DMS153 treated with DMSO at 0.1 percent for 48 hours (cell line): ENCODE results near the gene NFKB1.
A peak's percentile ranks its signal among the peaks of the same experiment; 100 is the strongest.
"Not testable (repeated sequence)": the region's sequence is repeated elsewhere in the genome, so short reads cannot be mapped to it uniquely, and the experiment has no call there.

Source experiments
- DNase-seq: peaks from one replicate; lab custom pipeline; 2025; ENCODE audit not compliant: unreplicated experiment; lab: John Stamatoyannopoulos, UW

The NFKB1 gene

GRCh38 chr4:102619776-102620631 is 118.8 kb downstream of the NFKB1 start:
- not testable (repeated sequence) for DNase-seq

GRCh38 chr4:102620697-102621497 is 119.7 kb downstream of the NFKB1 start:
- DNase-seq = peak; percentile 43

GRCh38 chr4:102623622-102624021 is 122.5 kb downstream of the NFKB1 start:
- peak; percentile 9 for DNase-seq

DNA sequence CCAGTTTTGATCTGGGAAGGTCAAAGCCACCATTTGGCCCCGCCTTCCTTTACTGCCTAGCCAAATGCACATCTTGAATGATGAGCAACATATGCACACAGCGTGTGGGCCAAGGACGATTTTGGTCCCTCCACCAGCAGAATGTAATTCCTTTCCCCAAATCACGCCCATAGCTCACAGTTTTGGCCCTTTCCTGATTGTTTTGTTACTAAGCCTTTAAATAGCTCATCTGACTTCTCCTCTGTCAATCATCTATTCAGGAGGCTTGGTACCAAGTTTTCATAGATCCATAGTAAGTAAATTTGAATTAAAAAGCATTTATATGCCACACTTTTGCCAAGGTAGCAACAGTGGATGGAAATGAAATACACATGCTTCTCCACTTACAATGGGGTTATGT is 123.3 kb downstream of the NFKB1 start:
- no peak for DNase-seq

- DNase-seq = no peak
These were observed 124.2 kb downstream of the NFKB1 start for GRCh38 chr4:102625232-102625930.

- no peak for DNase-seq
These were observed 126.8 kb downstream of the NFKB1 start for GRCh38 chr4:102627831-102628523.

DNA sequence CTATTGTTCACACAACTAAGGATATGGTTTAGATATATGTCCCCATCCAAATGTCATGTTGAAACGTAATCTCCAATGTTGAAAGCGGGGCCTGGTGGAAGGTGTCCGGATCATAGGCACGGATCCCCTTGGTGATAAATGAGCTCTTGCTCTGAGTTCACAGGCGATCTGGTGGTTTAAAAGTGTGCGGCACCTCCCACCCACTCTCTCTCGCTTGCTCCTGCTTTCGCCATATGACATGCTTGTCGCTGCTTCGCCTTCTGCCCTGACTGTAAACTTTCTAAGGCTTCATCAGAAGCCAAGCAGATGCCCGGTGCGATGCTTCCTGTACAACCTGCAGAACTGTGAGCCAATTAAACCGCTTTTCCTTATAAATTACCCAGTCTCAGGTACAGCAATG is 128.5 kb downstream of the NFKB1 start:
- DNase-seq = no peak

- no peak for DNase-seq
These were observed 130.5 kb downstream of the NFKB1 start for GRCh38 chr4:102631616-102632015.

DNA sequence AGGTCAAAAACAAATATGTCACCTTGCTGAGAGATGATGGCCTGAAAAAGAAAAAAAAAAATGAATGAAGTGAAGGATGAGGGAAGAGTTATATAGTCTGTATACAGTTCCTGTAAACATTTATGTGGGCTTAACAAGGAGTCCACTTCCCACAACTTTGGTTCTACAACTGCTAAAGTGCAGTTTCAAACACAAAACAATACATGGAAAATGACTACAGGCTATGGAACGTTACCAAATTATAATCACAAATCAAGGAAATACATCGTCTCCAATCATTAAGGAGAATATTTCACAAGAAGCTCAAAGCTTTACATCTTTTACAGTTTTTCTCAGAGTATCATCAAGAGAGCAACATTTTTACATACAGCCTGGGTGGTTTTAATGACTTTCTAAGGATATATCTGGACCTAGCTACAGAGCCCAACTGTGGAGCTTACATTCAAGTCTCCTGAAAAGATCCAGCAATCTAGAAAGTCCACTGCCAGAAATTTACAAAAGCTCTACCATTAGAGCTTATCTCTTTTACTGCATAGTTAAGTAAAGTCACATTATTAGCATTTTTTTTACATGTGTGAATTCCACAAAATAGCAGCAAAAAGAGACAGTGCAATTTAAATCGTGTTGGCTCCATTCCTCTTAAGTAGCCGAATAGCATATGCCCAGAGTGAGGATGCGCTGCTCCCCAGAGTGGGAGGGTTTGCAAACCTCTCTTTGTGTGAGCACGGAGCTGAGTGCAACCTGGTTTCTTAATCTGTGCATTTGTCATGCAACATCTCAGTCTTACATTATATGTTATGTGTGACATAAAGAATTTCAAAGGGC is 131.3 kb downstream of the NFKB1 start:
- DNase-seq = no peak

DNA sequence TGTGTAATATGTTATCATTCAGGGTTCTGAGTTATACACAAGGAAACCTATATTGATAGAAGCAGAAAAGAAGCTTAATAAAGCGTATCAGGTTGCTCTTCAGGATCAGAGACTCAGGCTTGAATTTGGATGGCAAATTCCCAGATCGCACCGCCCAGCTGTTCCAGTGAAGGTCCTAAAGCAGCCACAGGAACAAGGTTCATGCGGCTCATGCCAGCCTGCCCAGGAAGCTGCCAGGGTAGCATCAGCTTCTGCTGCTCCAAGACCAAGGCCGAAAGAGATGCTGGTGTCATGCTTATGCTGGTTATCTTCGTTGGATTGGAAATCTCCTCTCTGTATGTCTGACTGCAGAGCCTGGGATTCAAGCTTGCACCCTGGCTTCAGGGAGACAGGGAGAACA is 131.9 kb downstream of the NFKB1 start:
- no peak for DNase-seq

GRCh38 chr4:102637391-102637790 is 136.2 kb downstream of the NFKB1 start:
- DNase-seq = no peak

GRCh38 chr4:102638621-102639020 is 137.5 kb downstream of the NFKB1 start:
- no peak for DNase-seq

GRCh38 chr4:102639598-102639997 is 138.4 kb downstream of the NFKB1 start:
- no peak for DNase-seq

DNA sequence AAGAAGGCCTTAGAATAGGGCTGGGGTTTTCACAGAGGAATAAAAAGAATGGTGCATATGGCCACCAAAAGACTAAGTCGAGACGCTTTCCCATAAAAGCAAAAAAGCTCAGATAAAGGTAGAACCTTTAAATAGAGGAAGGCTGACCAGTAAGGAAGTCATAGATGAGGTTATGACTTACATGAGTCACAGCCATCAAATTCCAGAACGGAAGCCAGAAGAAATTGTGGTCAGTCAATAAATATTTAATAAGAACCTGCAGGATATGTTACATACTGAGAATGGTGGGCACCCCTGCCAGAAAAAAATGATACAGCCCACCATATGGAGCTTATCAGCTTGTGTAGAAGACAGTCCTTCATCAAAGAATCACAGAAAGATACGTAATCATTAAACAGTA is 139.5 kb downstream of the NFKB1 start:
- no peak for DNase-seq

DNA sequence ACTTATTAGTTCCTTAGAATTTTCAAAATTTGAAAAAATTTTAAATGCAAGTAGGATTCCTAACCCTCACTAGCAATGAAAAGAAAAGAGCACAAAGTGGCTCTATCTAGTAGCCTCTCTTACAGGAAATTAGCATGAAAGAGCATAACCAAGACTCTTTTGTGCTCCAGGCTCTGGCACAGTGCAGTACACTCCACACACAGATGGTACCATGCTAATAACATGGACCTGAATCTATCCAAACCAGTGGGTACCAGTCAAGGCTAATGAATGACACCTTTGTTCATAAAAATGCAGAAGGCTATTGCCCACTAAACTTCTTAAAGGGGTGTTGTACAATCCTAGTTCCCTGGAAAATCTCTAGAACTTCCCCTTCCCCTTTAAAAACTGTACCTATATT is 140.6 kb downstream of the NFKB1 start:
- no peak for DNase-seq

DNA sequence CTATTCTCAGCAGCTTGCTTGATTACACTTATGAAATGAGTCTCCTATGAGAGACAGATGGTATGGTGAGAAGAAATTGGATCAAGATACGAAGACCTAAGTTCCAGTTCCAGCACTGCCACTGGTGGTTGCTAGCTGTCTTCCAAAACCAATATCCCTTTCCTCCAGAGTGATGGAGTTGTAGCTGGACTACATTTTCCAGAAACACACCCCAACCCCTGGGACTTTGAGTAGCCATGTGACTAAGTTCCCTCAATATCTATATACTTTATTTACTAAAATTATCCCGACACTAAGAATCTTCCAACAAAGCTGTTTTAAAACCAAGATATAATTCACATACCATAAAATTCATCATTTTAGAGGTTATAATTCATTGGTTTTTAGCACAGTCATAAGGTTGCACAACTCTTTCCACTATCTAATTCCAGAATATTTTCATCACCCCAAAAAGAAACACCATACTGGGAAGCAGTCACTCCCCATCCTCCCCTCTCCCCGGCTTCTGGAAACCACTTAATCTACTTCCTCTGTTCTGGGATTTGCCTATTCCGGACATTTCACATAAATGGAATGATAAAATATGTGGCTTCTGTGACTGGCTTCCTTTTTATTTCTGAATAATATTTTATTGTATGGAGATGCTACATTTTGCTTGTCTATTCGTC is 141.6 kb downstream of the NFKB1 start:
- no peak for DNase-seq

GRCh38 chr4:102647117-102647516 is 146.0 kb downstream of the NFKB1 start:
- DNase-seq = no peak

DNA sequence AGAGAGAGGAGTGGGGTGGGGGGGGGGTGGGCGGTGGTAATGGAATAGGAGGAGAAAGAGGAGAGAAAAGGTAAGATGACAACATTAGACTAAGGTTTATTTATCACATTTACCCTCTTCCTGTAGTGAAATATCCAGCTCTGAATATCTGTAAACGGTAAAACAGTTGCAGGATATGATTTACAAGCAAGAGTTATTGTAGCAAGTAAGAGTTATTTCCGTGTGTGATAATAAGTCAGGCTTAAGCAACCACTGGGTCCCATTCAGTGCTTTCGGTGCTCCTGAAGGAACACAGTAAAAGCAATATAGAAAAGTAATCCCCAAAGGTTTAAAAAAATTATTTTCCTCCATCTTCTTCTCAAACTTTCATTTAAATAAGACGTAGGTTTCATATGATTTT is 156.0 kb downstream of the NFKB1 start:
- DNase-seq = no peak

DNA sequence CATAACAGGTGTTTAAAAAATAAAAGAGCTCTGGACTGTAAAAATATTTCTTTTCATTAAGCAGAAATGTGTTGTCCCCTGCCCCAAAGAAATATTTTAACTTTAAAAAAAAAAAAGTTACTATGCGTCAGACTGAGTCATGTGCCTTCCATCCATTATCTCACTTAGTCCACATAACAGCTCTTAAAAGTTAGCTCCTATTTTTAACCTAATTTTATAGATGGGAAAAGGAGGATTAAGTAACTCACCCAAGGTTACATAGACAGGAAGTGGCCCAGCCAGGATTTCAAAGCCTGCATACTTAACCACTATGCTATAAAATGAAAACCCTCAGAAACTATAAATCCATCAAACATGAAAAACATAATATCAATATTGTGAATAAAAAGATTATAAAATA is 161.9 kb downstream of the NFKB1 start:
- no peak for DNase-seq

GRCh38 chr4:102665527-102665926 is 164.4 kb downstream of the NFKB1 start:
- peak; percentile 27 for DNase-seq
